Lung (tissue), 12 donors: ENCODE measurements around the gene ADARB1. TPM values are rescaled to one million over a fixed set of nuclear protein-coding genes. Genes with fewer than 3 reads are reported as not detected.

Experiments used
- ATAC-seq: fragments of 200-7000 bp; cut with Tn5 transposase; one replicate; pipeline ENCODE4 v1.9.1; 2020; ENCODE audit warnings: moderate number of reproducible peaks; ENCODE audit not compliant: insufficient read depth, low FRiP score
- DNase-seq, 3 donors: peaks; one replicate each; pipeline ENCODE4 v3.0.0-alpha.2; 2013 to 2017
- H3K27ac ChIP-seq, 2 donors: one replicate each; pipeline ENCODE4 v1.5.1; 2013; ENCODE audit warnings: mild to moderate bottlenecking in 2 of 2, moderate library complexity in 2 of 2, control low read depth in 1 of 2, inconsistent platforms in 1 of 2, low read depth in 1 of 2, low read length in 1 of 2
- H3K27me3 ChIP-seq, 3 donors: one replicate each; pipeline ENCODE4 v1.5.1; 2013; ENCODE audit warnings: low read length in 2 of 3; ENCODE audit not compliant: control insufficient read depth in 3 of 3, insufficient read depth in 3 of 3
- H3K36me3 ChIP-seq, 4 donors: one replicate each; pipeline ENCODE4 v1.5.1; 2013; ENCODE audit warnings: low read length in 4 of 4, mild to moderate bottlenecking in 1 of 4, moderate library complexity in 1 of 4; ENCODE audit not compliant: control insufficient read depth in 4 of 4, insufficient read depth in 4 of 4
- H3K4me1 ChIP-seq, 5 donors: one replicate each; pipeline ENCODE4 v1.5.1; 2013; ENCODE audit warnings: low read length in 5 of 5, mild to moderate bottlenecking in 2 of 5, moderate library complexity in 1 of 5; ENCODE audit not compliant: control insufficient read depth in 5 of 5, insufficient read depth in 5 of 5
- H3K4me3 ChIP-seq: one replicate; pipeline ENCODE4 v1.5.1; 2013; ENCODE audit warnings: mild to moderate bottlenecking, control low read depth, moderate library complexity
- H3K9ac ChIP-seq, 2 donors: one replicate each; pipeline ENCODE4 v1.5.1; 2013; ENCODE audit warnings: low read length in 2 of 2, control low read depth in 1 of 2; ENCODE audit not compliant: insufficient read depth in 1 of 2
- H3K9me3 ChIP-seq, 4 donors: one replicate each; pipeline ENCODE4 v1.5.1; 2013; ENCODE audit warnings: low read length in 3 of 4, mild to moderate bottlenecking in 1 of 4, moderate library complexity in 1 of 4; ENCODE audit not compliant: control insufficient read depth in 4 of 4, insufficient read depth in 3 of 4
- WGBS, 2 donors: extraction: QIAGEN DNeasy Blood & Tissue Kit; methylation state at CpG; one replicate each; pipeline ENCODE4 v1.1.7; 2013; 5-methylcytosine and 5-hydroxymethylcytosine counted together
- polyA plus RNA-seq, 2 donors: library from polyadenylated mRNA; stranded (reverse); fragments of 200-250 nt; gene quantifications; one replicate each; pipeline ENCODE4 v1.2.1, GENCODE V29; 2013
- total RNA-seq, 2 donors: library from RNA; depleted of rRNA in 1 of 2; stranded (reverse); fragments of >200 nt in 1 of 2; gene quantifications; one replicate each; pipeline ENCODE4 v1.2.1, GENCODE V29; 2014 to 2021
- TF ChIP-seq, protein P1 (sequence below): IDR thresholded peaks from 2 replicates; pipeline ENCODE4 v1.5.1; 2012; ENCODE audit warnings: mild to moderate bottlenecking; ENCODE audit errors: control extremely low read depth, extremely low read depth
- donor health status: control.
- donor health status: control.
- donor health status: Bipolar disorder and iron deficiency.
- donor health status: healthy.
- donor health status: DM: yes; HTN: yes; CAD: no.

The ADARB1 gene
- total and polyA plus RNA-seq, 4 donors, result 13.4 to 47.7 (median 32.6) TPM

DNA sequence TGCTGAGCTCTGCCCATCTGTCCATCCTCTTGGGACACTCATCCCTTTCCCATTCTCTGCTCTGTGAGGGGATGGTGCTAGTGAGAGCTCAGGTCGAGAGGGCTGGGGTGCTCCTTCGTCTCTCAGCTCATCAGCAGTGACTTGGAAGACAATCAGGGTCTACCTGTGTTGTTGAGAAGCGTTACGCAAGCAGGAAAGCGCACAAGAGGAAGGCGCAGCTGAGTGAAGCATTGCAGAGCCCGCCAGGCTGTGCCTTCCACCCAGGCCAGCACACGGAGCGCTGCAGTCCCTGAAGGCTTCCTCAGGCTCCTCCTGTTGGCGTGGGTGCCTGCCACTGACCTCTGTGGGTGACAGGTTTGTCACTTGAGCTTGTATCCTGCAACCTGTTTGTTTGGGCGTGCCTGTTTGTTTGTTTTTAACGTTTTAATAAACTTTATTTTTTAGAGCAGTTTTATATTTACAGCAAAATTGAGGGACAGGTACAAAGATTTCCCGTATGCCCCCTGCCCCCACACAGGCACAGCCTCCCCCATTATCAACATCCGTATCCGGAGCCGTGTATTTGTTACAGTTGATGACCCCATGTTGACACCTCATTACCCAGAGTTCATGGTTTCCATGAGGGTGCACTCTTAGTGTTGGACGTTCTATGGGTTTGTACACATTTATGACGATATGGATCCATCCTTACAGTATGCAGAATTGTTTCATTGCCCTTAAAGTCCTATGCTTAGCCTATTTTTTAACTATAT, 36.7 kb downstream of the ADARB1 start:
- DNase-seq (no peak), ATAC-seq (no peak)
- H3K27me3 ChIP-seq, result no peaks in the 10 kb centered on the region
- H3K4me1 ChIP-seq, result peaks cover 0 to 29% (median 20%) of the 10 kb centered on the region in 5 donors
- H3K4me3 ChIP-seq, result no peak overlapping the region
- WGBS, 2 donors, result 47 to 53% methylated on average over 18 of the region's 18 CpGs
- TF ChIP-seq, protein P1, sequence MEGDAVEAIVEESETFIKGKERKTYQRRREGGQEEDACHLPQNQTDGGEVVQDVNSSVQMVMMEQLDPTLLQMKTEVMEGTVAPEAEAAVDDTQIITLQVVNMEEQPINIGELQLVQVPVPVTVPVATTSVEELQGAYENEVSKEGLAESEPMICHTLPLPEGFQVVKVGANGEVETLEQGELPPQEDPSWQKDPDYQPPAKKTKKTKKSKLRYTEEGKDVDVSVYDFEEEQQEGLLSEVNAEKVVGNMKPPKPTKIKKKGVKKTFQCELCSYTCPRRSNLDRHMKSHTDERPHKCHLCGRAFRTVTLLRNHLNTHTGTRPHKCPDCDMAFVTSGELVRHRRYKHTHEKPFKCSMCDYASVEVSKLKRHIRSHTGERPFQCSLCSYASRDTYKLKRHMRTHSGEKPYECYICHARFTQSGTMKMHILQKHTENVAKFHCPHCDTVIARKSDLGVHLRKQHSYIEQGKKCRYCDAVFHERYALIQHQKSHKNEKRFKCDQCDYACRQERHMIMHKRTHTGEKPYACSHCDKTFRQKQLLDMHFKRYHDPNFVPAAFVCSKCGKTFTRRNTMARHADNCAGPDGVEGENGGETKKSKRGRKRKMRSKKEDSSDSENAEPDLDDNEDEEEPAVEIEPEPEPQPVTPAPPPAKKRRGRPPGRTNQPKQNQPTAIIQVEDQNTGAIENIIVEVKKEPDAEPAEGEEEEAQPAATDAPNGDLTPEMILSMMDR, result no peak
- no peaks in the 10 kb centered on the region for H3K36me3 ChIP-seq
- no peak overlapping the region for H3K9ac ChIP-seq
- no peaks in the 10 kb centered on the region for H3K9me3 ChIP-seq
- H3K27ac ChIP-seq, result peak overlapping the region; percentile 2 to 13

DNA sequence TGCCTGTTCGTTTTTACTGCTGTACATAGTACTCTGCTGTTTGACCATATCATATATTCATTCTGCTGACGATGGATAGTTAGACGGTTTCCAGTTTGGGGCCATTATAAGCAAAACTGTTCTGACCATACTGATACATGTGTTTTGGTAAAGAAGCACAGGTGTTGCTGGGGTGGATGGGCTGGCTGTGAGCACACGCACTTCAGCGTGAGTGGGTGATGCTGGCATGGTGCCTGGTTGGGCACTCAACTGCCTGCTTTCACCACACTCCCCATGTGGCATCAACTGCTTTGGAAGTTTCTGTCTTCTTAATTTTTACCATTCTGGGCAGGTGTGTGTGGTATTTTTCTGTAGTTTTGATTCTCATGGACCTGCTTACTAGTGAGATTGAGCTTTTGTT, 37.3 kb downstream of the ADARB1 start:
- ATAC-seq, result no peak
- 76 to 80% methylated on average over 5 of the region's 5 CpGs for WGBS, 2 donors
- H3K4me1 ChIP-seq, result peaks cover 0 to 26% (median 20%) of the 10 kb centered on the region in 5 donors

DNA sequence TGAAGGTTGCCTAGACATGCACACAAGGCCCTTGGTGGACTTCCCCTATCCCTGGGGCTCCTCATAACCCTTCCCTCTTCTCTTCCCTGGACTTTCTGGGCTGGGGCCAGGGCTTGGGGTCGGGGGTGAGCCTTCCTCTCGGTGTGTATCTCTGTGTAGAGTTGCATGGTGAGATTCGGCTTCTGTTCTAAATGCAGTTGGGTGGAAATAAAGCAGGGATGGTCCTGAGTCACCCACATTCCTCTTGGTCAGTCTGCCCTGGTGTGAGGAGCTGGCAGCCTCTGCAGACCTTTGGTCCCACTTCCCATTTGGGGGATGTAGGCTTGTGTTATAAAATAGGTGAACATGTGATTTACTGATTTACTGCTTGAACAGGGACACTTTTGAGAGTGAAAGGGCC, 38.0 kb downstream of the ADARB1 start:
- H3K9me3 ChIP-seq, result no peaks in the 10 kb centered on the region
- no peak overlapping the region for H3K9ac ChIP-seq
- H3K36me3 ChIP-seq, result peaks cover 0 to 4% (median 2%) of the 10 kb centered on the region in 4 donors
- peaks cover 0 to 28% (median 20%) of the 10 kb centered on the region in 5 donors for H3K4me1 ChIP-seq
- TF ChIP-seq, protein P1, result no peak
- DNase-seq (no peak), ATAC-seq (no peak)
- no peak overlapping the region for H3K27ac ChIP-seq
- H3K27me3 ChIP-seq, result no peaks in the 10 kb centered on the region
- no peak overlapping the region for H3K4me3 ChIP-seq
- WGBS, 2 donors, result 86 to 95% methylated on average over 3 of the region's 3 CpGs

More for the DNA sequence above, 37.3 kb downstream of the ADARB1 start:
- H3K9ac ChIP-seq, result no peak overlapping the region
- TF ChIP-seq, protein P1, result no peak
- no peaks in the 10 kb centered on the region for H3K9me3 ChIP-seq
- H3K36me3 ChIP-seq, result no peaks in the 10 kb centered on the region
- no peak for DNase-seq
- H3K4me3 ChIP-seq, result peak overlapping the region; percentile 3
- H3K27ac ChIP-seq, result no peak overlapping the region
- H3K27me3 ChIP-seq, result no peaks in the 10 kb centered on the region
